Ishikawa (cell line): ENCODE results near the gene CYS1.
A peak's percentile ranks its signal among the peaks of the same experiment; 100 is the strongest.

ENCODE experiments used
- CEBPB ChIP-seq: IDR thresholded peaks from 2 replicates; pipeline ENCODE4 v1.6.1; 2012
- EGR1 ChIP-seq: IDR thresholded peaks from 2 replicates; pipeline ENCODE4 v1.6.1; 2012
- TAF1 ChIP-seq: IDR thresholded peaks from 2 replicates; pipeline ENCODE4 v1.6.1; 2012; ENCODE audit warnings: low read depth, mild to moderate bottlenecking
- YY1 ChIP-seq: IDR thresholded peaks from 2 replicates; pipeline ENCODE4 v1.6.1; 2012; ENCODE audit warnings: low read depth
- TF ChIP-seq, protein P1 (sequence below): IDR thresholded peaks from 2 replicates; pipeline ENCODE4 v1.6.1; 2012

DNA sequence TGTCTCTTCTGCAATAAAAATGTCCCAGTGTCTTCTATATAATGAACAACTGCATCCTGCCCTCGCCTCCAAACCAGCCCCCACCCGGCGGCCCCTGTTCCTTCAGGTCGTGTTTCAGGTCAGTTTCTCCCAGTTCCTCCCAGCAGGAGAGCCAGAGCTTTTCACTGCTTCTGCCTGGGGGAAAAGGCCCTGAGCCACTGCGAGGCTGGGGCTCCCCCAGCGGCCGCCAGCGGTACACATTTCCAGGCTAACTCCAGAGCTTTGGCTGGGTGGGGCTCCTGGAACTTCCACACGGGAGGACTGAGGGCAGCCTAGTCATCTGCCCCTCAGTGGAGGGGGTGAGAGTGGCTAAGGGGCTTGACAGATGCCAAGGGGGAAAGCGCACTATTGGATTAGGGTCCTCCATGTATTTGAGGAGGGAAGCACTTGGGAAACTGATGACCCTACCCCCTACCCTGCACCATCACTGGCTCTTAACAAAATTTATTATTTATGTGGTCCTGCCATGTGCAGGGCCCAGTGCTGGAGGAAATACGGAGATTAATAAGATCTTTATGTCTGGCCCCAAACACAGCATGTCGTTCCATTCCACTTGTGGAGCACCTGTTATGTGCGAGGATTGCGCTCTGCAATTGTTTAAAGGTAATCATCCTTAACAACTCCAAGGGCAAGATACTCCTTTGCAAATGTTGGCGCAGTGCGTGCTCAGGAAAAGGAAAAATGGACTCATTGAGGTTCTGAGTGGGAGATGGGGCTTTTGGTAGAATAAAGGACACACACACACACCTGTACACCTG lies 17.3 kb upstream of the CYS1 start:
- TF ChIP-seq CEBPB = 0 out of 2 replicates have a peak, but pooled peaks have one; percentile 43
- no peak for TF ChIP-seq EGR1
- no peak for TF ChIP-seq TAF1
- TF ChIP-seq YY1 = no peak
- TF ChIP-seq, protein P1, sequence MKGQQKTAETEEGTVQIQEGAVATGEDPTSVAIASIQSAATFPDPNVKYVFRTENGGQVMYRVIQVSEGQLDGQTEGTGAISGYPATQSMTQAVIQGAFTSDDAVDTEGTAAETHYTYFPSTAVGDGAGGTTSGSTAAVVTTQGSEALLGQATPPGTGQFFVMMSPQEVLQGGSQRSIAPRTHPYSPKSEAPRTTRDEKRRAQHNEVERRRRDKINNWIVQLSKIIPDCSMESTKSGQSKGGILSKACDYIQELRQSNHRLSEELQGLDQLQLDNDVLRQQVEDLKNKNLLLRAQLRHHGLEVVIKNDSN = 0 out of 2 replicates have a peak, but pooled peaks have one; percentile 7
